ENCODE data around the gene HOXB9.

Gene HOXB9

GRCh38 chr17:48624118-48624517 lies 2.0 kb downstream of the HOXB9 start:
- DNase-seq (ENCODE audit: low read depth in 2 of 2) = no peak

DNA sequence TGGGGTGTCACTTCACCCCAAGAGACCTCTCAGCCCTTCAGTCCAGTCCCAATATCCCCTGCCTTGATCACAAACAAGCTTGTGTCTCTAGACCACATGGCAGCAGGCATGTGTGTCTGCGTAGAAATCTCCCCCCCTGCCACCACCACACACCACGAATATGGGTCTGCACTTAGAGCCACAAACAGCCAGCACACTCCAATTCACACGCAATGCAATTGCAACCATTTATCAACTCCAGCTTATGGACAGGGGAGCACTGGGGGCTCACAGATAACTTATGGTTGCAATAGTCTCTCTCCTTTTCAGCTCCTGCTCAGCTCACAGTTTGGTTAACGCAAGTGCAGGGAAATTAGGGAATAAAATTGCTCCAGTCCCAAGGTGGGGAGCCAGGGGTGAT lies 2.6 kb downstream of the HOXB9 start:
- DNase-seq (ENCODE audit: low read depth in 2 of 2) = no peak

DNA sequence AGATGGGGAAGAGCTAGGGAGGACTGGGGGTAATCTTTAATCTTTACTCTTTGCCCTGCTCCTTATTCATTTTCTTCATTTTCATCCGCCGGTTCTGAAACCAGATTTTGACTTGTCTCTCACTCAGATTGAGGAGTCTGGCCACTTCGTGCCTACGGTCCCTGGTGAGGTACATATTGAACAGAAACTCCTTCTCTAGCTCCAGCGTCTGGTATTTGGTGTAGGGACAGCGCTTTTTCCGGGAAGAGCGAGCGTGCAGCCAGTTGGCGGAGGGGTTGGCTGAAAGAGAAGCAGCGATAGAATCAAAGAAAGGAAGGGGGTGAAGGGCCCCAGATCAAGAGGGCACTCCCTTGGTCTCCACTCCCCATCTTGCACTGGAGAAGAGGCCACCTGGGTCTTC lies 3.3 kb downstream of the HOXB9 start:
- no peak for DNase-seq (ENCODE audit: low read depth in 2 of 2)

DNA sequence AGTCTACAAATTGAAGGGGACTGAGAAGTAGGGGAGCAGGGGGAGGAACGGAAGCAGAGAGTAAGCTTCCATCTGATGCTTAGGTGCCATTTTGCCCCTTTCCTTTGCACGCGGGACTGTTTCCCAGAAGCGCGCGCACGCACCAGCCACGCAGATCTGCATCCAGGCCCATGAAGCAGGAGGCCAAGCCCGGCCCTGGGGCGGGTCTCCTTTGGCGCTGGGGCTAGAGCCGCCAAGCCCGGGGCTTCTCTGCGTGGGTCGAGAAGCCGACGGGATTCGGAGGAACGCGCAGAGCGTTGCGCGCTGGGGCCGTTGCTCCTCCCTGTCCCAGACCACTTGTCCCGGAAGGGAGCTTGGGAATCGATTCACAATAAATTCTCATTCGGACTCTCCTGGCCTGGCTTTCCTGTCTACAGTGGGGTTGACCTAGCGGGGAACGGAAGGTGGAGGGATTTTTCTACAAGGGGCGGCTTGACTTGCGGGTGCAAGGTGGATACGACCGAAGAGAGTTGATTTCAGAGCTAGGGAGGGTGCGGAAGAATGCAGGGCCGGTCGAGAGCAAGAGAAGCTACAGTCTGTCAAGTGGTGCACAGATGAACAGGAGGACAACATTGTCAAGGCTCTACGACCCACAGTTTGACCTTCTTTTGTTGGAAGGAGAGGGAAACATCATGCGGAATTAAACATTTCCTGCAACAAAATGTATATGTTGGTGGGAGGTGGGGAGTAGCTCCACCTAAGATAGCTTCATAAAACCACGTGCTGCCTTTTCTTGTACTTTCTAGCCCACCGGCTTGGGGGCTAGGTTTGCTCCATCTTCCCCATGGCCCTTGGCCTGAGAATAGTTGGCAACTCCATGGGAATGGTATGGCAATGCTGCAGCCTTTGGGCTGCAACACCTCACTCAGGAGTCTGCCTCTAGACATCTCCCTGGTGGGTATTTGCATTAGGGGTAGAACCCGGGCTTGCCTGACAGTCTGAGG lies 4.5 kb downstream of the HOXB9 start:
- no peak for DNase-seq (ENCODE audit: low read depth in 2 of 2)

DNA sequence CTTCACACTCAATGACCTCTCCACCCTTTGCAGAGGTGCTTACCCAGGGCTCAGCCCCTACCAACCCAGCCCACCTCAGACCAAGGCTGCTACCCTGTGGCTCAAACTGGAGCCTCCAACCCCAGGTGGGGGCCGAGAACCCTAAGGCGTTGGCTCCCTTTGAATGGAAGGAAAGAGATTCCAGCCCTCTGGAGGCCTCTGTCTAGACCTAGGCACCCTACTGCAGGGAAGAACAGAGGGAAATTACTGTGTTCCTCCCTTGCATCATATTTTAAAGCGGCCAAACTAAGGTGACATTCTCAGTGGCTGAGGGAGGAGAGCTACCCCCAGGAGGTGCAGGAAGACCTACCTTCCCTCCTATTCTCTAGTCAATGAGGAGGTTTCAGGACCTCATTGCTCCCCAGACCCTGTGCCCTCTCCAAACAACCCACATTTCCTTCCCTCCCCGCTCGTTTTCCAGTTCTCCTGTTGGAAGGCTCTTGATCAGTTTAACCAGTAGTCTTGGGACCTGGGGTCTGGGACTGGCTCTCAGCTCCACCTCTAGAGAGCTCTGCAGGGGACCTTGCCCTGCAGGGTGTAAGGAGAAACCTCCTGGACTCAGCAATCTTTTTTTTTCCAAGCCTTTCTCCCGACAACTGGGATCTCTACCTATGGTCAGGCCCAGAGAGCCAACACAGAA lies 5.6 kb downstream of the HOXB9 start:
- DNase-seq (ENCODE audit: low read depth in 2 of 2) = no peak

DNA sequence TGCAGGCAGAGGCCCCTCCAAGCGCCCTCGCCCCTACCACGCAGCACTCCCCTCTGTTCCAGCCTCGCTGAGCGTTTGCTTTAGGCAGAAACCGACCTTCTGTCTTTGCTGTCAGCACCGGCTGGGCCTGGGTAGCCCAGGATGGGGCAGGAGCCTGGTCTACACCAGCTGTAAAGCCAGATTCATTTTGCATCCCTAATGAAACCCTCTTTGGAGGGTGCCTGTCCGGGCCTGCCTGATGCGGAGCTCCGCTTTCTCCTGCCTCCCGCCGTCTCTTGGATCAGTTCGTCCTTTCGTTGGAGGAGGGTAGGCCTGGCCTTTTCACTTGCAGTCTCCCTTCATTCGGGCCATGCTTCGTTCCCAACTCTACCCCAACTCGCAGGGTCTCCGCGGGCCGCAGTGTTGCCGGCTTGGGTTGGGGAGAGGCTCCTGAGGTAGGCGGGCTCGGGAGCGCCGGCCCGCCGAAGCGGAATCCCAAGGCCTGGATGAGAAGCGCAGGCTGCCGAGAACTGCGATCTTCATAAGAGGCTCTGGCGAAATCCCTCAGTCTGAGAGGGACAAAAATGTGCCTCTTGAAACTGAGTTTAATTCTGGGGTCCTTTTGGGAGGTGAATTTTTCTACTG lies 6.2 kb downstream of the HOXB9 start:
- no peak for DNase-seq (ENCODE audit: low read depth in 2 of 2)

GRCh38 chr17:48618256-48618896 lies 7.8 kb downstream of the HOXB9 start:
- DNase-seq (ENCODE audit: low read depth in 2 of 2) = peak in 1 of 2 experiments; percentile 61

- no peak for DNase-seq (ENCODE audit: low read depth in 2 of 2)
These were observed 8.5 kb downstream of the HOXB9 start for GRCh38 chr17:48617471-48618255.

DNA sequence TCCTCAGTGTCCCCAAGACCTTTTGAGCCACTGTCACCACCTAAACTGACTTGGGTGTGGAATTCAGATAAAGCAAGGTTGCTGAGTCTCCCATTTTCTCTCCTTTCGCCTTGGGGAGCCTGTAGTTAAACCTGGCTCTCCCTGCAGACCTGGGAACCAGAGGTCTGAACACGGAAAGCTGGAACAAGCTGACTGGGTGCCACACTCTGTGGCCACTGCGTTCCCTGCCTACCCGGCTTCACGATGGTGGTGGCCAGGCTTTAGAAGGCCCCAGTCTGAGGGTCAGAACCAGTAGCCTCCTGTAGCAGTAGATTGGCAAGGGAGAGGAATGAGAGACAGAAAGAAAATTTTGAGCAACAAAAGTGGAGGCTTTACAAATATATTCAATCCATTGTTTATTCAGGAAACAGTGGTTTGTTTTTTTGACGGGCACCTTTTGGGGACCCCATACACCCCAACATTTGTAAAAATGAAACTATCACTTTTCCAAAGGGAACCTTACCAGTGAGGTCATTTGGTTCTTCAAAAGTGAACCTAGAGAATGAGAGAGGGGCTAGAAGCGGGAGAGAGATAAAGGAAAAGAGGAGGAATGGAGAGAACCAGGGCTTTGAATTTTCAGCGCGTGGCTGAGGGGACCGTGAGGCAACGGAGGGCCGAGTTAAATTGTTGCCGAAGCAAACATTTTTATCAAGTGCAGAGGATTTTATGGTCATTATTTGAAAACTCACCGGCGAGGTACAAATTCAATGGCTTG lies 9.3 kb downstream of the HOXB9 start:
- no peak for DNase-seq (ENCODE audit: low read depth in 2 of 2)

- no peak for DNase-seq (ENCODE audit: low read depth in 2 of 2)
These were observed 10.0 kb downstream of the HOXB9 start for GRCh38 chr17:48615963-48616716.

DNA sequence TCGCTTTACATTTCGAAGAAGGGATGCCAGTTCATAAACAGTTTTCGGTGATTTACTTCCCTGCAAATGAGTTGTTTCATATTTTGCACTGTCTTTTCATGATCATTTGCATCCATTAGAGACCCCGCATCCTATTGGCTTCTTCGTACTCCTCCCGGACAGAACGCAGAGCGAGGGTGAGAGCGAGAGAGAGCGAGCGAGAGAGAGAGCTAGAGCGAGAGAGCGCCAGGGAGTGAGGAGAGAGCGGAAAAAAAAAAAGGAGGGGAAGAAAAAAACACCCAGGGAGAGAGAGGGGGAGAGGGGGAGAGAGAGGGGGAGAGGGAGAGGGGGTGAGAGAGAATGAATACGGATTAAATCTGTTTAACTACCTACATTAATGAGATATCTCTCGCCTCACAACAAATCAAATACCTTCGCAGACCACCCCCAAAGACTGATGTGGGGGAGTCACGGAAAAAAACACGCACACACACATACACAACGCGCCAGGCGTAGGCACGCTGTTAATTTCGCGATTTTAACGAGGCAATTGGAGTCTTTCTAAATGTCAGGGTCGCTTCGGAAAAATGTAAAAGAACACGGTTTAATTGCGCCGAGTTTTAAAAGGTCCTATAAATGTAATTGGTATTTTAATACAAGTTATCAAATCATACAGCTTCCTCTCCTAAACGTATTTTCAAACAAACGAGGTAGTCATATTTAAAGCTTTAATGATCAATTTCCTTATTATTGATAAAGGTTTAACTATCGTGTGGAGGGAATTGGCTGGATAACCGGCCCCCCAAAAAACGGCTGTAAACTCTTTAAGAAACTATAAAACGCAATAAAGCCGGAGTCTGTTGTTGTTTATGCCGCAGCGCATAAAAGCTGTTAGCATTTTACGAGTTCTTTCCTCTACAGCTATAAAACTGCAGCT lies 10.9 kb downstream of the HOXB9 start, which contains the start of gene HOXB8:
HOXB8 (minus strand) TSS at position 246 of the 916 bp plus-strand sequence. CDS start 588 bp downstream, outside the sequence.
- DNase-seq (ENCODE audit: low read depth in 2 of 2) = no peak

- no peak for DNase-seq (ENCODE audit: low read depth in 2 of 2)
These were observed 12.1 kb downstream of the HOXB9 start for GRCh38 chr17:48613862-48614694.

- DNase-seq (ENCODE audit: low read depth in 2 of 2) = no peak
These were observed 13.1 kb downstream of the HOXB9 start for GRCh38 chr17:48612854-48613691.

DNA sequence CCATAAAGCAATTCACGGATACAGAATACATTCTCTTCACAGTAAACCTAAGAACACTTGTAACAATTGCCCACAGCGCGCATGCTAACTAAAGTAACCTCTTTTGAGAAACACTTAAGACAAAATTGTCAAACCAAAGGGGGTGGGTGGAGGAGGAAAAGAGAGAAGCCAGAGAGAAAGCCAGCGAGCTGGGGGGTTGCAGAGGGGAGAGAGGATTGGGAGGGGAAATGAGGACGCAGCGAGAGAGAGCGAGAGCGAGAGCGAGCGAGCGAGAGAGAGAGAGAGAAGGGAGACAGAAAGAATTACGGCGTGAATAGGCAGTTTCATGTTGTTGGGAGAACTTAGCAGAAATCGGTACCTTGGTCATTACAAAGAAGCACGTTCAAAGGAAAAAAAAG lies 13.7 kb downstream of the HOXB9 start:
- no peak for DNase-seq (ENCODE audit: low read depth in 2 of 2)

- no peak for DNase-seq (ENCODE audit: low read depth in 2 of 2)
These were observed 14.3 kb downstream of the HOXB9 start for GRCh38 chr17:48611681-48612455.

GRCh38 chr17:48611213-48611612 lies 14.9 kb downstream of the HOXB9 start:
- no peak for DNase-seq (ENCODE audit: low read depth in 2 of 2)

Data from fibroblast of skin of left quadriceps (primary cell).